HG02938 (cell line): Measurements from ENCODE around the gene CAMK4.

Source experiments
- ATAC-seq: cut with Tn5 transposase; IDR thresholded peaks from one replicate; pipeline ENCODE4 v1.9.1; 2021; ENCODE audit warnings: mild to moderate bottlenecking, moderate library complexity; ENCODE audit not compliant: unreplicated experiment

Gene CAMK4

DNA sequence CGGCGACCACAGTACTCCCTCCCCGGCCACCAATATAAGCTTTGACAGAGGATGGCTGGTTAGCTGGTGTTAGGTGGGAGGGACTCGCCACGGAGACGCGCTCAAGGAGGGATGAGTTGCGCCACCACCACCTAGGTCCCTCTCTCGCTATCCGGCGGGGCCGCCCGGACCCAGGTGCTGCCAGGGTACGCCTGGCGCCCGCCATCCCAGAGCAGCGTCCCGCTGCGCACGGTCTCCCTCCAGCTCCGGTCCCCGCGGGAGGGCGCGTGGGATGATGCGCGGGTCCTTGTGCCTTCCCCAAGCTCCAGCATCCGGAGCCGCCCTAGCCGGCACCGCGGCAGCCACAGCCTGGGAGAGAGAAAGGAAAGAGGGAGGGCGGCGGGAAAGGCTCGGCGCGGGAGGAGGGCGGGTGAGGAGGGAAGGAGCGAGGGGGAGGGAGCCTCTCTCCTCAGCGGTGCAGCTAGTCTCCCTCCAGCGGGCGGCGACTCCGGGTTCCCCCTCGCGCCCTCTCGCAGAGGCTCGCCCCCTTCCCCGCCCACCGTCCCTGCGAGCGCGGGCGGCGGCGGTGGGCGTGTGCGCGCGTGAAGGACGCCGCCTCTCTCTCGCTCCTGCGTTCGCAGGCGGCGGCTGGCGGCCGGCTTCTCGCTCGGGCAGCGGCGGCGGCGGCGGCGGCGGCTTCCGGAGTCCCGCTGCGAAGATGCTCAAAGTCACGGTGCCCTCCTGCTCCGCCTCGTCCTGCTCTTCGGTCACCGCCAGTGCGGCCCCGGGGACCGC, at the start of gene CAMK4:
CAMK4 (plus strand) TSS at position 598 of the 774 bp plus-strand sequence; CDS start at position 698, 100 bp downstream.
- peak; percentile 67 for ATAC-seq

DNA sequence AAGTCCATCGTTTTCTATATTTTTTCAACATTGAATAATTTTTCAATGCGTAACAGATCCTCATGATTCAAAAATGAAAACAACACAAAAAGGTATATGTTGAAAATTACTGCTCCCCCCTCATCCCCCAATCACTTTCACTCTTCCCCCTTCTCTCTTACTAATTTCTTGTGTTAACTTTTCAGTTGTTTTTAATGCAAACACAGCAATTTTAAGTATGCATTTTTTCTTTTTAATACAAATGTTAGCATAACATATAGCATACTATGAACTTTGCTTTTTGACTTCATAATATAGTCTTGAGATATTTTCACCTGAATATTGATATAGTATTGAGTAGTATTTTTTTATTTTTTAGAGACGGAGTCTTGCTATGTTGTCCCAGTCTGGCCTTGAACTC, 41.1 kb upstream of the CAMK4 start:
- ATAC-seq: no peak

DNA sequence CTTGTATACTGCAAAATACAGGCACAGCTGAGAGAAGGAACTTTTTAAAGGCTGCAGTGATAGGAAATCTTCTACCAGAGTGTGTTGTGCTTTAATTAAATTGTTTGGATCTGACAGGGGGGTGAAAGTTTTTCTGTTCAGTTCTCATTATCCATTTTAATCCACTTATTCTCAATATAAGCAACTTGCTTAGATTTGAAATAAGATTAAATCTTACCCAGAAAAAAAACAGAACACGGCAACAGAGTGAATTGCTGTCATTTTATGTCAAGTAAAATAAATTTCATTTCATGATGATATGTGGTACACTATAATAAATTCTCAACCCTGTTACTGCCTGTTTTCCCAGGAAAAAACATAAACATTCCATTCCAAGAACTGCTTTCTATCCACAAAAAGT, 37.1 kb upstream of the CAMK4 start:
- no peak for ATAC-seq

GRCh38 chr5:111194053-111194452, 30.1 kb upstream of the CAMK4 start:
- no peak for ATAC-seq

- ATAC-seq: no peak
Observed at GRCh38 chr5:111194925-111195324, 29.3 kb upstream of the CAMK4 start.

DNA sequence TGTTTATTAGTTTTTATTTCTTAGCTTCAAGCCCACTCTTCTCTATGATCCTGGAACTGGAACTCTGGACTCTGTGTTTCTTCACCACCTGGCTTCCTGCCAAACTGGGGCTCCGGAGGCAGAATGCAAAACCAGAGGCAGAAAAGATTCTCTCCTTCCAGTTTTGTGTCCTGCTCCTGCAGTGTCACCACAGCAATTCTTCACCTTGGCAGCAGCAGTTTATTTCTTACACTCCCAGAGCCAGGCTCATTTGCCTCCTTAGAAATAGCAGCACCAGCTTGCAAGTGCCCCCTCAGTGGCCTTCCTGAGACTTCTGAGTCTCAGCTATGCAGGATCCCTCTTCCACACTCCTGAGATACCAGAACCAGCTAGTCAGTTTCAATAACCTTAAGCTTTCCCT, 26.7 kb upstream of the CAMK4 start:
- ATAC-seq: no peak

DNA sequence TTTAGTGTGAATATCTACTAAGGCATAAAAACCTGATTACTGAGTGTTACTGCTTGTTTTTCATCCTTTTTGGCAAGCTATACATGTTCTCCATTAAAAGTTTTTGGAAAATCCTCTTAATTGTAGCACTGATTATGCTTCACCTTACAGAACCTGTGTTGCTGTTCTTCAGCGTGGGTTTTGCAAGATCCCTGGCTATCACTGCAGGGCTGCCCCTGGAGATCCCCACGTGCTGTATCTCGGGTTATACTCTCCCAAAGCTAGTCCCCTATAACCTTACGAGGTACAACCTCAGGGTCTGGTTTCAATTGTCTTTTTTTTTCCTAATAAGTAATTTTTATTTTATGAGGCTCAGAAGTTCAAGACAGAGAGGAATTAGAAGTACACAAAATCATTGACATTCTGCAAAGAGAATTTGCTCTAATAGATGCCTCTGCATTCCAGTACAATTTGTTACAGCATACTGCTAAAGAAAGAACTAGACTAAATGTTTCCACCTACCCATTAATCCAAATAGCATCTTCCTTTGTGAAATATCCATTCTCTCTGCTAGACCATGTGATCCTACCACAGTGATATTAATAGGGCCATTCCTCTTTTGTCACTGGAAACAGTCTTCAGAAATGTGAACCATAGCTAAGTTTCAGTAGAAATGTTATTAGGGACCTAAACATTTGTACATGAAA, 25.8 kb upstream of the CAMK4 start:
- no peak for ATAC-seq

GRCh38 chr5:111200828-111201227, 23.4 kb upstream of the CAMK4 start:
- no peak for ATAC-seq

DNA sequence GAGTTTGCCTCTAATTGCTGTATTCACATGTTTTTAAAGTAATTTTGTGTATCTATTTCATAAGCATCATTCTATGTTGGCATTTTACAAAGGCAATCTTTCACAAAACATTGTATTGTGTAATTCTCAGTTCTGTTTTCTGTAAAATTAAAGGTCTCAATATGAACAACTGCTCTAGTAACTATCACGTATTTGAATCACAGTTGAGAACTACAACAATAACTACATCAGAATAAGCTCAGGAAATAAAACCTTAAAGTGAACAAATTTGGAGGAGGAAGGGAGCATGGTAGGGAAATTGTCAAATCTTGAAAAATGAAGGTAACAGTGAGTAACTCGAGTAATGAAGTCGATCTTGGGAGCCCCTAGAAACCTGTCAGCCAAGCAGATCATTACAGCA, 22.5 kb upstream of the CAMK4 start:
- no peak for ATAC-seq

GRCh38 chr5:111211341-111211740, 12.8 kb upstream of the CAMK4 start:
- ATAC-seq: peak; percentile 96

GRCh38 chr5:111214052-111214742, 10.0 kb upstream of the CAMK4 start:
- ATAC-seq: no peak

DNA sequence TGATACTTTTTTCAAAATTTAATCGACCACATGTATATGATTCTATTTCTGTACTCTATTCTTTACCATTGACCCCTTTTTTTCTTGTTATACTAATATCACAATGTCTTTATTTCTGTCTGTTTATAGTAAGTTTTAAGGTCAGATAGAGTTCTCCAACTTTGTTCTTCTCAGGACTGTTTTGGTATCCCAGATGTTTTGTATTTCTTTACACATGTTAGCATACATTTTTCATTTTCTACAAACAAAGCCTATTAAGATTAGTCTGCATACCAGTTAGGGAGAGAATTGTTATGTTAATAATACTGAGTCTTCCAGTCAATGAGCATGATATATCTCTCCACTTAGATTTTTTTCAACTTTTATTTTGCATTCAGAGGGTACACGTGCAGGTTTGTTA, 8.2 kb upstream of the CAMK4 start:
- no peak for ATAC-seq

DNA sequence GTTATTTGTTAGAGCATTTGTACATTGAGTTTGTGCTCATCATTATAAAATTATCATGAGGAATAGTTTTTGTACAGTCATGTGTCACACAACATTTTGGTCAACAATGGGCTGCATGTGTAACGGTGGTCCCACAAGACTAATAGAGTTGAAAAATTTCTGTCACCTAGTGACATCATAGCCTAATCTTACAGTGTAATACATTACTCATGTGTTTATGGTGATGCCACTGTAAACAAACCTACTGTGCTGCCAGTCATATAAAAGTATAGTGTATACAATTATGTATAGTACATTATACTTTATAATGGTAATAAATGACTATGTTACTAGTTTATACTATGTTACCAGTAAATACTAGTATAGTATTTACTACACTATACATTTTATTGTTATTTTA, 3.0 kb upstream of the CAMK4 start:
- ATAC-seq: no peak

DNA sequence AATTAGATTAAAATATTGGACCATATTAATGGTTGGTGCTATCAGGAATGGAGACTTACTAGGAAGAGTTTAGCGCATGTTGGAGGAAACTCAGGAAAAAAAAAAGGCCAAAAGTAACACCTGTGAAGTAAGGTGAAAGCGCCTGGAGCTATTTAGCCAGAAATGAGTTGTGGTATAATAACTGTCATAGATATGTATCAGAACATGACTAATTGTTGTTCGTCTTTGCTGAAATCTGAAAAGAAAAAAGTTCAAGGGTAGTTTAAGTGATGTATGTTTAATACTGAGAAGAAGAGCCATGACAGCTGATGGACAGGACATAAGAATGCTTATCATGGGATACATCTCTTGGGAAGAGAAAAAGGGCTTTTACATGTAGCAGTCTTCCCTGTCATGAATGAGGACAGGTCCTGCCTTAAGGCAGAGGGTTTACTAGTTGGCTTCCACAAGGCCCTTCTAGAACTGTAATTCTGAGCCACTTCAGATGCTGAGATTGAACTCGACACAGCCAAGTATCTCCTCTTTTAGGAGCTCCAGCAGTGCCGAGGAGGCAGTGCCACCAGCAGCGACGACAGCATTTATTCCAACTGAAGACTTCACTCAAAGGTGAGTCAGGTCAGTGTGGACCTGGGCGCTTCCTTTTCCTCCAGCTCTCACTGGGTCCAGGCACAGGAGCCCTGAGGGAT, 940 bp upstream of the CAMK4 start:
- ATAC-seq: no peak

GRCh38 chr5:111224561-111225345, 569 bp downstream of the CAMK4 start:
- ATAC-seq: peak; percentile 29

DNA sequence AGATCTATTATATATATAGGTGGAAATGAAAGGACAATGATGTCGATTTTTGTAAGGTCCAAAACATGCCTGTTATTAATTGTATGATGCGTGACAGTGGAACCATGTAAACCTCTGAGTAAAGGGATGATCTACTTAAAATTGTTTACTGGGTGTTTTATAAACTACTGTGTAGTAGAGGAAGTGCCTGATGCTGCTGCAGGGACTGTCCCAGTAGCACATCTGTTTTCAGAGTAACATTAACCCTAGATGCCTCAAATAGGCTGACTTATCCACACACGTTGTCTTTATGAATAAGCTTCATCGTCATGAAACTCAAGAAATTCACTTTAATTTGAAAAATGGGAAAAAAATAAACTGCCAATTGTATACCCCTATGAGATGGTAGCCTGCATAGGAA, 1.7 kb downstream of the CAMK4 start:
- ATAC-seq: no peak

GRCh38 chr5:111226556-111226955, 2.4 kb downstream of the CAMK4 start:
- ATAC-seq: no peak

GRCh38 chr5:111227226-111227782, 3.1 kb downstream of the CAMK4 start:
- no peak for ATAC-seq

DNA sequence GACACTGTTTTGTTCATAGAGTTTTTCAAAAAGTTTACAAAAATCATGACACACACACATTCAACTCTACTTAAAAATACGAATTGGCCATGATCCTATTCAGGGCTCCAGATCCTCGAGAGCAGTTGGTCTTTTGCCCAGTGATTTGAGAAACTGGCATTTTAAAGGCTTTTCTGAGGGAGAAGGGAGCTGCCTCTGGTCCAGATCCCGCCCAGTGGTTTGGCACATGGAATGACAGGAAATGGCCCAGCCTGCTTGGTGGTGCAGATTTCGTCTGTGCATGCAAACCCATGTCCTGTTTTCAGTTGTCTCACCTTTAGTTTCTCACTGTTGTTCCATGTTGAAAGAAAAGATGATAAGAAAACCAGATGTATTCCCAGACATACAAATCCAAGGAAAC, 3.6 kb downstream of the CAMK4 start:
- ATAC-seq: no peak

GRCh38 chr5:111228520-111229220, 4.5 kb downstream of the CAMK4 start:
- no peak for ATAC-seq
